PFSK-1 (cell line): ENCODE results near the gene EYA3.

Source experiments
- POLR2AphosphoS5 ChIP-seq: IDR thresholded peaks from 2 replicates; pipeline ENCODE4 v1.6.1; 2012; ENCODE audit warnings: low read depth, mild to moderate bottlenecking, control low read depth, low read length, moderate library complexity
- SIN3A ChIP-seq: IDR thresholded peaks from 2 replicates; pipeline ENCODE4 v1.6.1; 2012; ENCODE audit warnings: mild to moderate bottlenecking, low read length, moderate library complexity, borderline replicate concordance; ENCODE audit not compliant: insufficient read depth
- TAF1 ChIP-seq: IDR thresholded peaks from 2 replicates; pipeline ENCODE4 v1.6.1; 2012; ENCODE audit warnings: low read length, control low read depth, borderline replicate concordance; ENCODE audit not compliant: insufficient read depth
- TF ChIP-seq, protein P1 (sequence below), 2 experiments: IDR thresholded peaks; 2 replicates each; pipeline versions ENCODE4 v1.6.1 to v1.8.0; 2011 to 2012; ENCODE audit warnings: low read depth in 2 of 2, low read length in 2 of 2, control low read depth in 1 of 2, inconsistent platforms in 1 of 2, mild to moderate bottlenecking in 1 of 2, moderate library complexity in 1 of 2; ENCODE audit not compliant: insufficient read depth in 1 of 2

GRCh38 chr1:28074892-28075511 is 13.4 kb downstream of the EYA3 start:
- TF ChIP-seq SIN3A (no peak), POLR2AphosphoS5 (no peak), TAF1 (no peak)
- TF ChIP-seq, protein P1, sequence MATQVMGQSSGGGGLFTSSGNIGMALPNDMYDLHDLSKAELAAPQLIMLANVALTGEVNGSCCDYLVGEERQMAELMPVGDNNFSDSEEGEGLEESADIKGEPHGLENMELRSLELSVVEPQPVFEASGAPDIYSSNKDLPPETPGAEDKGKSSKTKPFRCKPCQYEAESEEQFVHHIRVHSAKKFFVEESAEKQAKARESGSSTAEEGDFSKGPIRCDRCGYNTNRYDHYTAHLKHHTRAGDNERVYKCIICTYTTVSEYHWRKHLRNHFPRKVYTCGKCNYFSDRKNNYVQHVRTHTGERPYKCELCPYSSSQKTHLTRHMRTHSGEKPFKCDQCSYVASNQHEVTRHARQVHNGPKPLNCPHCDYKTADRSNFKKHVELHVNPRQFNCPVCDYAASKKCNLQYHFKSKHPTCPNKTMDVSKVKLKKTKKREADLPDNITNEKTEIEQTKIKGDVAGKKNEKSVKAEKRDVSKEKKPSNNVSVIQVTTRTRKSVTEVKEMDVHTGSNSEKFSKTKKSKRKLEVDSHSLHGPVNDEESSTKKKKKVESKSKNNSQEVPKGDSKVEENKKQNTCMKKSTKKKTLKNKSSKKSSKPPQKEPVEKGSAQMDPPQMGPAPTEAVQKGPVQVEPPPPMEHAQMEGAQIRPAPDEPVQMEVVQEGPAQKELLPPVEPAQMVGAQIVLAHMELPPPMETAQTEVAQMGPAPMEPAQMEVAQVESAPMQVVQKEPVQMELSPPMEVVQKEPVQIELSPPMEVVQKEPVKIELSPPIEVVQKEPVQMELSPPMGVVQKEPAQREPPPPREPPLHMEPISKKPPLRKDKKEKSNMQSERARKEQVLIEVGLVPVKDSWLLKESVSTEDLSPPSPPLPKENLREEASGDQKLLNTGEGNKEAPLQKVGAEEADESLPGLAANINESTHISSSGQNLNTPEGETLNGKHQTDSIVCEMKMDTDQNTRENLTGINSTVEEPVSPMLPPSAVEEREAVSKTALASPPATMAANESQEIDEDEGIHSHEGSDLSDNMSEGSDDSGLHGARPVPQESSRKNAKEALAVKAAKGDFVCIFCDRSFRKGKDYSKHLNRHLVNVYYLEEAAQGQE (IDR thresholded peaks at IDR 0.05; ENCODE audit: insufficient read depth in 1 of 2, low read depth in 2 of 2, low read length in 2 of 2), result no peak
